Fibroblast of lung (primary cell): ENCODE measurements around the gene RIPK4.

ENCODE experiments used
- EZH2 ChIP-seq: IDR thresholded peaks from 2 replicates; pipeline ENCODE4 v1.5.1; 2012; ENCODE audit warnings: low read length, control low read depth, mild to moderate bottlenecking; ENCODE audit errors: missing control alignments
- TF ChIP-seq, protein P1 (sequence below), 2 donors: IDR thresholded peaks in 1 of 2; conservative IDR thresholded peaks in 1 of 2; 1 replicate in 1 of 2; 2 replicates in 1 of 2; pipeline ENCODE4 v1.5.1; 2011 to 2012; ENCODE audit warnings: low read length in 2 of 2, control low read depth in 1 of 2, inconsistent platforms in 1 of 2, low read depth in 1 of 2, mild to moderate bottlenecking in 1 of 2

DNA sequence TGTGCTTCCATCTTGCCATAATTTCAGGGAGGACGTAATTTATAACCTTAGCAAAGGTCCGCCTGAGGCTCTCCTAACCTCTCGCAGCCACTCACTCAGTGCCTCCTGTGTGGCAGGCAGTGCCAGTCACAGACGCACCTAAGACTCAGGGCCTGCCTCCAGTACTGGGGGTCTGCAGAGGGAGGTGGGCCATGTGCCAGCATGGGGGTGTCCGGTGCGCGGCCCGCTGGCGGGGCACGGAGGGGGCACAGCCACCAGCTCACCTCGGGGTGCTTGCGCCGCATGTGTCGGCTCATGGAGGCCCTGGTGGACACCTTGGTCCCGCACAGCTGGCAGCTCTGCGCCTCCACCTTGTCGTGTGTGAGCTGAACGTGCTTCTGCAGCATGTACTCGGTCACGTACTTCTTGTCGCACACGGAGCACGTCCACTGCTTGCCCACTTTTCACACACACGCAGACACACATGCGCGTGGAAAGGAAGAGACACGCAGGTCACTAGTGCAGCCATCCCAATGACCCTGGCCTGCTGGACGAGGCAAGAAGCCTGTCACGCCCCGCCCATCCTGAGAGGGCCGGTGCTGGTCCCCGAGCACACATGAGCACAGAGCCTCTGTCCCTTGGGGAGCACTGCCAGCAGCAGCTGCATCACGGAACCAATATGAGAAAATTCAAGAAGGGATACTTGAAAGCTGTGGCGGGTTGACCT lies 43.2 kb upstream of the RIPK4 start:
- no peak for TF ChIP-seq EZH2
- TF ChIP-seq, protein P1, sequence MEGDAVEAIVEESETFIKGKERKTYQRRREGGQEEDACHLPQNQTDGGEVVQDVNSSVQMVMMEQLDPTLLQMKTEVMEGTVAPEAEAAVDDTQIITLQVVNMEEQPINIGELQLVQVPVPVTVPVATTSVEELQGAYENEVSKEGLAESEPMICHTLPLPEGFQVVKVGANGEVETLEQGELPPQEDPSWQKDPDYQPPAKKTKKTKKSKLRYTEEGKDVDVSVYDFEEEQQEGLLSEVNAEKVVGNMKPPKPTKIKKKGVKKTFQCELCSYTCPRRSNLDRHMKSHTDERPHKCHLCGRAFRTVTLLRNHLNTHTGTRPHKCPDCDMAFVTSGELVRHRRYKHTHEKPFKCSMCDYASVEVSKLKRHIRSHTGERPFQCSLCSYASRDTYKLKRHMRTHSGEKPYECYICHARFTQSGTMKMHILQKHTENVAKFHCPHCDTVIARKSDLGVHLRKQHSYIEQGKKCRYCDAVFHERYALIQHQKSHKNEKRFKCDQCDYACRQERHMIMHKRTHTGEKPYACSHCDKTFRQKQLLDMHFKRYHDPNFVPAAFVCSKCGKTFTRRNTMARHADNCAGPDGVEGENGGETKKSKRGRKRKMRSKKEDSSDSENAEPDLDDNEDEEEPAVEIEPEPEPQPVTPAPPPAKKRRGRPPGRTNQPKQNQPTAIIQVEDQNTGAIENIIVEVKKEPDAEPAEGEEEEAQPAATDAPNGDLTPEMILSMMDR (conservative IDR thresholded peaks at IDR 0.05 in 1 of 2, IDR thresholded peaks at IDR 0.05 in 1 of 2; ENCODE audit: low read depth in 1 of 2, low read length in 2 of 2) = no peak
